Hepatocyte (in vitro differentiated cells): ENCODE results near the gene SPESP1. TPM values are rescaled to one million over a fixed set of nuclear protein-coding genes. Genes with fewer than 3 reads are reported as not detected.

Source experiments
- DNase-seq: peaks from one replicate; pipeline ENCODE4 v3.0.0-alpha.2; 2016; ENCODE audit warnings: low spot score
- H2AFZ ChIP-seq: fragments of 200-600 bp; sonication (generic); 2 replicates; pipeline ENCODE4 v1.6.0; 2016; ENCODE audit warnings: antibody characterized with exemption, mild to moderate bottlenecking
- H3K27ac ChIP-seq: fragments of 200-600 bp; sonication (generic); 2 replicates; pipeline ENCODE4 v1.5.1; 2016; ENCODE audit warnings: mild to moderate bottlenecking
- H3K27me3 ChIP-seq: fragments of 200-600 bp; sonication (generic); 2 replicates; pipeline ENCODE4 v1.6.1; 2016
- H3K36me3 ChIP-seq: fragments of 200-600 bp; sonication (generic); replicated peaks from 2 replicates; pipeline ENCODE4 v1.5.1; 2016; ENCODE audit warnings: low read depth; ENCODE audit not compliant: insufficient read depth
- H3K4me1 ChIP-seq: fragments of 200-600 bp; sonication (generic); 2 replicates; pipeline ENCODE4 v1.5.1; 2016; ENCODE audit warnings: mild to moderate bottlenecking, moderate library complexity; ENCODE audit not compliant: insufficient read depth
- H3K4me2 ChIP-seq: fragments of 200-600 bp; sonication (generic); 2 replicates; pipeline ENCODE4 v1.6.0; 2016
- H3K4me3 ChIP-seq: fragments of 200-600 bp; sonication (generic); 2 replicates; pipeline ENCODE4 v1.5.1; 2016; ENCODE audit warnings: mild to moderate bottlenecking
- H3K79me2 ChIP-seq: fragments of 200-600 bp; sonication (generic); 2 replicates; pipeline ENCODE4 v1.6.0; 2017; ENCODE audit warnings: mild to moderate bottlenecking
- H3K9me2 ChIP-seq: fragments of 200-600 bp; sonication (generic); replicated peaks from 2 replicates; pipeline ENCODE4 v1.6.0; 2017; ENCODE audit warnings: mild to moderate bottlenecking; ENCODE audit not compliant: insufficient read depth
- H3K9me3 ChIP-seq: fragments of 200-600 bp; sonication (generic); 2 replicates; pipeline ENCODE4 v1.5.1; 2016; ENCODE audit warnings: low read depth, mild to moderate bottlenecking
- H4K20me1 ChIP-seq: fragments of 200-600 bp; sonication (generic); 2 replicates; pipeline ENCODE4 v1.6.0; 2016; ENCODE audit warnings: mild to moderate bottlenecking; ENCODE audit not compliant: insufficient read depth, poor library complexity, severe bottlenecking
- EZH2 ChIP-seq: fragments of 200-600 bp; sonication (generic); IDR thresholded peaks from 2 replicates; pipeline ENCODE4 v1.6.1; 2016; ENCODE audit warnings: antibody characterized with exemption, mild to moderate bottlenecking, borderline replicate concordance
- EZH2phosphoT487 ChIP-seq: fragments of 200-600 bp; sonication (generic); IDR thresholded peaks from one replicate; pipeline ENCODE4 v1.6.1; 2018; ENCODE audit warnings: antibody characterized with exemption, mild to moderate bottlenecking, low read depth, moderate library complexity; ENCODE audit not compliant: unreplicated experiment, severe bottlenecking
- WGBS: methylation state at CpG from one replicate; pipeline ENCODE4 v1.1.6; 2016; ENCODE audit warnings: low lambda C conversion rate; ENCODE audit errors: missing lambda C conversion rate; 5-methylcytosine and 5-hydroxymethylcytosine counted together
- polyA plus RNA-seq: library from polyadenylated mRNA; unstranded; fragments of >200 nt; fragmentation: Nextera tagmentation; extraction: Ambion mirVana; gene quantifications from 2 replicates; pipeline ENCODE4 v1.2.1, GENCODE V29; 2016
- total RNA-seq: library from RNA; depleted of rRNA; stranded (reverse); fragments of >200 nt; gene quantifications from 2 replicates; pipeline ENCODE4 v1.2.3, GENCODE V29; 2014
- TF ChIP-seq, protein P1 (sequence below): fragments of 200-600 bp; sonication (generic); IDR thresholded peaks from 2 replicates; pipeline ENCODE4 v1.5.1; 2016; ENCODE audit warnings: antibody characterized with exemption, mild to moderate bottlenecking; ENCODE audit not compliant: poor library complexity

Gene SPESP1
- total and polyA plus RNA-seq, 2 experiments from 2014 or later, result not detected

DNA sequence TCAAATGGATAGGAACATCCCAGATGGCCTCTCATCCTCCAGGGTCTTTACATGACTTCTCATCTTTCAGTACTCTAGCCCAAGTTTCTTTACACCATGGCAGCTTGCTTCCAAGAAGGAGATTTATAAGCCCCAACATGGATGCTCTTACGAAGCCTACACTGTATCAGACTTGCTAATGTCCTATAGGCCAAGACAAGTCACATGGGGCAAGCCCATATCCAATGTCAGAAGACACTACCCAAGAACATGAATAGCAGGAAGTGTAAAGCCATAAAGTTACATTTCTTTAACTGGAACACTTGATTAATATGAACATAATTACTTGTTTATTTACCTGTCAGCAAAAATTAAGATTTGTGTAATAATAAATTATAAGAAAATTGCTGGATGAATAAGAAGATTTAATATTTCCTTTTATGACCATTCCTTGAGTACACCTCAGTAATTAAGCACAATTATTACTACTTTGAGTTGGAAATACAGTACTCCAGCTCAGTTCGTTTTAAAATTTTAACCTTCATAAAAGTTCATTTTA, 5.1 kb downstream of the SPESP1 start:
- H4K20me1 ChIP-seq, result no peaks in the 10 kb centered on the region

DNA sequence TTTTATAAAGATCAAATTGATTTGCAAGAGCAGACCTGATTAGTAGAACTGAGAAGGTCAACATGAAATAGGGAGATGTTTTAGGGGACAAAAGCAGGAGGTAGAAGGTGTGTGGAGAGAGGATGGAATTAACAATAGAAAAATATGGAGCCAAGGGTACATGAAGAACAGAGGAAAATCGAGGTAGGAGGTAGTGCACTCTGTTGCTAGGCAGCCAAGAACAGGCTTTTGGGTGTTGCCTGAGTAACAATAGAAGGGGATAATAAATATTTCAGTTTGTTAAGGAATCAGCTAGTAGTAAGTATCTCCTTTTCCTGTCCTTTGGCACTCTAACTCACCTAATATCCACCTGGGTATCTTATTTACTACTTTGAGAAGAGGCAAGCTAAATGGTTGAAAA, 9.2 kb downstream of the SPESP1 start:
- Histone ChIP-seq H2AFZ (no peak overlapping the region), H3K36me3 (no peaks in the 10 kb centered on the region), H3K4me3 (no peak overlapping the region), H3K9me2 (no peaks in the 10 kb centered on the region), H3K4me1 (no peaks in the 10 kb centered on the region), H4K20me1 (no peaks in the 10 kb centered on the region), H3K27ac (no peak overlapping the region), H3K4me2 (no peak overlapping the region), H3K79me2 (no peaks in the 10 kb centered on the region), H3K27me3 (no peaks in the 10 kb centered on the region), H3K9me3 (no peaks in the 10 kb centered on the region)
- no peak for DNase-seq
- 56% methylated on average over 1 of the region's 1 CpG for WGBS
- TF ChIP-seq, protein P1, sequence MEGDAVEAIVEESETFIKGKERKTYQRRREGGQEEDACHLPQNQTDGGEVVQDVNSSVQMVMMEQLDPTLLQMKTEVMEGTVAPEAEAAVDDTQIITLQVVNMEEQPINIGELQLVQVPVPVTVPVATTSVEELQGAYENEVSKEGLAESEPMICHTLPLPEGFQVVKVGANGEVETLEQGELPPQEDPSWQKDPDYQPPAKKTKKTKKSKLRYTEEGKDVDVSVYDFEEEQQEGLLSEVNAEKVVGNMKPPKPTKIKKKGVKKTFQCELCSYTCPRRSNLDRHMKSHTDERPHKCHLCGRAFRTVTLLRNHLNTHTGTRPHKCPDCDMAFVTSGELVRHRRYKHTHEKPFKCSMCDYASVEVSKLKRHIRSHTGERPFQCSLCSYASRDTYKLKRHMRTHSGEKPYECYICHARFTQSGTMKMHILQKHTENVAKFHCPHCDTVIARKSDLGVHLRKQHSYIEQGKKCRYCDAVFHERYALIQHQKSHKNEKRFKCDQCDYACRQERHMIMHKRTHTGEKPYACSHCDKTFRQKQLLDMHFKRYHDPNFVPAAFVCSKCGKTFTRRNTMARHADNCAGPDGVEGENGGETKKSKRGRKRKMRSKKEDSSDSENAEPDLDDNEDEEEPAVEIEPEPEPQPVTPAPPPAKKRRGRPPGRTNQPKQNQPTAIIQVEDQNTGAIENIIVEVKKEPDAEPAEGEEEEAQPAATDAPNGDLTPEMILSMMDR, result no peak
- no peak for TF ChIP-seq EZH2phosphoT487
- TF ChIP-seq EZH2, result no peak

More for the DNA sequence above, 5.1 kb downstream of the SPESP1 start:
- Histone ChIP-seq H3K27me3 (no peaks in the 10 kb centered on the region), H3K4me2 (no peak overlapping the region), H3K9me2 (no peaks in the 10 kb centered on the region), H3K79me2 (no peaks in the 10 kb centered on the region), H3K9me3 (no peaks in the 10 kb centered on the region), H3K27ac (no peak overlapping the region), H2AFZ (no peak overlapping the region), H3K4me3 (no peak overlapping the region), H3K36me3 (no peaks in the 10 kb centered on the region), H3K4me1 (no peaks in the 10 kb centered on the region)
- TF ChIP-seq, protein P1, result no peak
- TF ChIP-seq EZH2, result no peak
- TF ChIP-seq EZH2phosphoT487, result no peak
- WGBS, result 92% methylated on average over 2 of the region's 2 CpGs
- no peak for DNase-seq

DNA sequence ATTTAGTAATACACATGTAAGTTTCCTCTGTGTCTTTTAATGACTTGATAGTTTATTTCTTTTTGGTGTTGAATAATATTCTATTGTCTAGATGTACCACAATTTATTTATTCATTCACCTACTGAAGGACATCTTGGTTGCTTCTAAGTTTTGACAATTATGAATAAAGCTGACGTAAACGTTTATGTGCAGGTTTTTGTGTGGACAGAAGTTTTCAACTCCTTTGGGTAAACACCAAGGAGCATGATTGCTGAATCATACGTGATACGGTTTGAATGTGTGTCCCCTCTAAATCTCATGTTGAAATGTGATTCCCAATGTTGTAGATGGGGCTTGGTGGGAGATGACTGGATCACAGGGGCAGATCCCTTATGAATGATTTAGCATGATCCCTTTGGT, 21.5 kb downstream of the SPESP1 start:
- TF ChIP-seq EZH2 (no peak), EZH2phosphoT487 (no peak)
- TF ChIP-seq, protein P1, result no peak
- DNase-seq, result no peak
- H3K9me2 ChIP-seq, result no peaks in the 10 kb centered on the region
- H3K36me3 ChIP-seq, result no peaks in the 10 kb centered on the region
- H3K27ac ChIP-seq, result no peak overlapping the region
- no peak overlapping the region for H2AFZ ChIP-seq
- no peaks in the 10 kb centered on the region for H3K4me1 ChIP-seq
- 80% methylated on average over 4 of the region's 4 CpGs for WGBS
- H3K9me3 ChIP-seq, result no peaks in the 10 kb centered on the region
- H3K27me3 ChIP-seq, result no peaks in the 10 kb centered on the region
- no peak overlapping the region for H3K4me3 ChIP-seq
- no peaks in the 10 kb centered on the region for H3K79me2 ChIP-seq
- H4K20me1 ChIP-seq, result no peaks in the 10 kb centered on the region
- no peak overlapping the region for H3K4me2 ChIP-seq
